ENCODE data around the gene GDI1. TPM values are rescaled to one million over a fixed set of nuclear protein-coding genes. Genes with fewer than 3 reads are reported as not detected.
A peak's percentile ranks its signal among the peaks of the same experiment; 100 is the strongest.

GDI1 gene
- total RNA-seq, 6 experiments from 2014 or later, result 144 to 154 (median 147) TPM

- H3K27ac Mint-ChIP-seq, result no peak overlapping the region
- no peak for DNase-seq
- no peak overlapping the region for H3K4me3 Mint-ChIP-seq
- peaks cover 12% of the 10 kb centered on the region for H3K4me1 Mint-ChIP-seq (ENCODE audit: low read depth)
- no peaks in the 10 kb centered on the region for H3K9me3 Mint-ChIP-seq
- H3K36me3 Mint-ChIP-seq (ENCODE audit: low read depth), result no peaks in the 10 kb centered on the region; the same call in 1 of the 2 replicates
- no peak for TF ChIP-seq CTCF (IDR thresholded peaks at IDR 0.05)
- no peaks in the 10 kb centered on the region for H3K27me3 Mint-ChIP-seq (ENCODE audit: insufficient read depth)
These were observed 50.8 kb downstream of the GDI1 start for GRCh38 chrX:154487518-154488290.

GRCh38 chrX:154488336-154489075 is 51.6 kb downstream of the GDI1 start:
- Mint-ChIP-seq H3K4me1 (ENCODE audit: low read depth) (peaks cover 12% of the 10 kb centered on the region), H3K9me3 (no peaks in the 10 kb centered on the region), H3K27ac (no peak overlapping the region), H3K36me3 (ENCODE audit: low read depth) (no peaks in the 10 kb centered on the region; the same call in 1 of the 2 replicates), H3K4me3 (no peak overlapping the region), H3K27me3 (ENCODE audit: insufficient read depth) (no peaks in the 10 kb centered on the region)
- no peak for DNase-seq
- no peak for TF ChIP-seq CTCF (IDR thresholded peaks at IDR 0.05)

GRCh38 chrX:154489182-154489581 is 52.2 kb downstream of the GDI1 start:
- Mint-ChIP-seq H3K36me3 (ENCODE audit: low read depth) (no peaks in the 10 kb centered on the region; the same call in 1 of the 2 replicates), H3K27ac (peak overlapping the region; percentile 92), H3K27me3 (ENCODE audit: insufficient read depth) (no peaks in the 10 kb centered on the region), H3K4me3 (peak overlapping the region; percentile 90), H3K9me3 (no peaks in the 10 kb centered on the region), H3K4me1 (ENCODE audit: low read depth) (peaks cover 12% of the 10 kb centered on the region)
- no peak for DNase-seq
- TF ChIP-seq CTCF (IDR thresholded peaks at IDR 0.05), result no peak

GRCh38 chrX:154490021-154490413 is 53.1 kb downstream of the GDI1 start:
- no peak for TF ChIP-seq CTCF (IDR thresholded peaks at IDR 0.05)
- no peaks in the 10 kb centered on the region for H3K9me3 Mint-ChIP-seq
- peak; percentile 32 for DNase-seq
- peak overlapping the region; percentile 92 for H3K27ac Mint-ChIP-seq
- H3K4me3 Mint-ChIP-seq, result peak overlapping the region; percentile 90
- no peaks in the 10 kb centered on the region for H3K27me3 Mint-ChIP-seq (ENCODE audit: insufficient read depth)
- no peaks in the 10 kb centered on the region; the same call in 1 of the 2 replicates for H3K36me3 Mint-ChIP-seq (ENCODE audit: low read depth)
- peaks cover 6% of the 10 kb centered on the region for H3K4me1 Mint-ChIP-seq (ENCODE audit: low read depth)

- Mint-ChIP-seq H3K4me1 (ENCODE audit: low read depth) (peaks cover 6% of the 10 kb centered on the region), H3K9me3 (no peaks in the 10 kb centered on the region), H3K27ac (peak within 1 kb of the TSS; percentile 94), H3K4me3 (peak within 1 kb of the TSS; percentile 90), H3K36me3 (ENCODE audit: low read depth) (no peaks in the 10 kb centered on the region; the same call in 1 of the 2 replicates), H3K27me3 (ENCODE audit: insufficient read depth) (no peaks in the 10 kb centered on the region)
- DNase-seq, result peak; percentile 89
- no peak for TF ChIP-seq CTCF (IDR thresholded peaks at IDR 0.05)
These were observed 53.6 kb downstream of the GDI1 start, which contains the start of gene SLC10A3 for GRCh38 chrX:154490414-154491083. Gene SLC10A3, minus strand, starts transcription at chrX:154490629. Its CDS starts 1,689 bp downstream, at chrX:154488940.

Data from HFFc6 (cell line).